ENCODE results near the gene CPSF4L.

GRCh38 chr17:73257516-73257915 is 4.2 kb downstream of the CPSF4L start:
- TF ChIP-seq EP300 (IDR thresholded peaks at IDR 0.05) (no peak), CTCF (IDR thresholded peaks at IDR 0.05) (no peak), POLR2A (IDR thresholded peaks at IDR 0.05) (no peak)

All from tibial nerve (tissue), 4 donors.